Esophagus muscularis mucosa (tissue), 3 donors: ENCODE results near the gene VWA1.

Experiments
- CTCF ChIP-seq, 3 experiments: fragments of 200-600 bp in 2 of 3; fragments of 450-650 bp in 1 of 3; sonication (generic) in 2 of 3; IDR thresholded peaks; one replicate each; pipeline ENCODE4 v1.5.1; 2017 to 2019; ENCODE audit warnings: antibody characterized with exemption in 3 of 3, mild to moderate bottlenecking in 2 of 3, moderate library complexity in 1 of 3
- POLR2A ChIP-seq: fragments of 450-650 bp; IDR thresholded peaks from one replicate; pipeline ENCODE4 v1.6.1; 2017; ENCODE audit warnings: antibody characterized with exemption, moderate library complexity, mild to moderate bottlenecking, low read depth

GRCh38 chr1:1406101-1406820 is 29.2 kb upstream of the VWA1 start:
- TF ChIP-seq CTCF (IDR thresholded peaks at IDR 0.05) (no peak), POLR2A (no peak)
